GM21737 (cell line): ENCODE results near the gene PSMA7.

ENCODE experiments used
- ATAC-seq: cut with Tn5 transposase; IDR thresholded peaks from one replicate; pipeline ENCODE4 v1.9.1; 2021; ENCODE audit warnings: mild to moderate bottlenecking, moderate library complexity; ENCODE audit not compliant: unreplicated experiment

The PSMA7 gene

DNA sequence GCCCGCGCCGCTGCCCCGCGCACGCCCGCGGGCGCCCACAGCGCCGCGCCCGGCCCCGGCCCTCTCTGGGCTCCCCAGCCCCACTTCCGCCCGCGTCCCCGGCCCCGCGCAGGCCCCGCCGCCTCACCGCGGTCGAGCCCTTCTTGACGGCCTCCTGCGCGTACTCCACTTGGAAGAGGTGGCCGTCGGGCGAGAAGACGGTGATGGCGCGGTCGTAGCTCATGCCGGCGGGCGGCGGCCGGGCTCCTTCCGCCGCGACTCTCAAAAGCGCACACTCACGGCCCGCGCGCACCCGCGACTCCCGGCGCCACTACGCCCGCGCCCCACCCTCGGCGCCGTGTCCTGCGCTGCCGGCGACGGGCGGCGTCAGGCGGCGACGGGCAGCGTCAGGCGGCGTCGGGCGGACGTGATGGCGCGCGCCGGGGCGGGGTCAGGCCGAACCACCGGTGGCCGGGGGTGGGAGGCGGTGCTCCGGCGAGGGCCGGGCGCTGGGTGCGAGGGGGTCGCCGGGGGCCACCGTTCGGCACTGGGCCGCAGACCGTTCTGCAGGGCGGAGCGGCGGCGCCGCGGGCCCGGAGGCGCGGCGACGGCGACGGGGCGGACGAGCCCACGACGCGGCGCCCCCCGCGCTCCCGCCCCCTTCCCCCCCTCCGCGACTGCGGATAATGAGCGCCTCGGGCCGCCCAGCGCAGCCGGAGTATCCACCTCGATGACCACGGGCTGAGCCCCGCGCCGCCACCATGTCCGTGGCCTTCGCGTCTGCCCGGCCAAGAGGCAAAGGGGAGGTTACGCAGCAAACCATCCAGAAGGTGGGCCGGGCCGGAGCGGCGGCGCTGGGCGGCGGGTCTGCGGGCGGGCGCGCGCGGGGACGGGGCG lies at the start of gene PSMA7, which contains the start of gene SS18L1:
TSS of gene PSMA7 (minus strand) at position 314 of the 876 bp plus-strand sequence. CDS start at position 223, 91 bp downstream.
TSS of gene SS18L1 (plus strand) at position 689 of the 876 bp plus-strand sequence. CDS start at position 741, 52 bp downstream.
- ATAC-seq: peak; percentile 69

DNA sequence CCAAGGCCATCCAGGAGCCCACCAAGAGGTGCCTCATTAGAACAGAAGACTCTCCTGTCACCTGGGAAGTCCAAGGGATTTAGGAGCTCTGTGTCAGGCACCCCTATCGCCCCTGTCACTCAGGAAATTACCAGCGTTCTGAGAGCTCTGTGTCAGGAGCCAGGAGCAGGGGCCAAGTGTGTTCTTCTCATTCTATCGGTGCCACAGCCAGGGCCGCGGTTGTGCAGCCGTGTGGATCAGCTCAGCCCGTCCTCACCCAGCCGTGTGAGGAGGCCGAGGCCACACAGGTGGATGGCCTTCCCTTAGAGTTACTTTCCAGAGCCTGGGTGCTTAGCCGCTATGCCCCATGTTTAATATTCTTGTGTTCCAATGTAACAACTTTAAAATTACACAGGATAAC lies 49.4 kb upstream of the PSMA7 start:
- ATAC-seq: no peak

DNA sequence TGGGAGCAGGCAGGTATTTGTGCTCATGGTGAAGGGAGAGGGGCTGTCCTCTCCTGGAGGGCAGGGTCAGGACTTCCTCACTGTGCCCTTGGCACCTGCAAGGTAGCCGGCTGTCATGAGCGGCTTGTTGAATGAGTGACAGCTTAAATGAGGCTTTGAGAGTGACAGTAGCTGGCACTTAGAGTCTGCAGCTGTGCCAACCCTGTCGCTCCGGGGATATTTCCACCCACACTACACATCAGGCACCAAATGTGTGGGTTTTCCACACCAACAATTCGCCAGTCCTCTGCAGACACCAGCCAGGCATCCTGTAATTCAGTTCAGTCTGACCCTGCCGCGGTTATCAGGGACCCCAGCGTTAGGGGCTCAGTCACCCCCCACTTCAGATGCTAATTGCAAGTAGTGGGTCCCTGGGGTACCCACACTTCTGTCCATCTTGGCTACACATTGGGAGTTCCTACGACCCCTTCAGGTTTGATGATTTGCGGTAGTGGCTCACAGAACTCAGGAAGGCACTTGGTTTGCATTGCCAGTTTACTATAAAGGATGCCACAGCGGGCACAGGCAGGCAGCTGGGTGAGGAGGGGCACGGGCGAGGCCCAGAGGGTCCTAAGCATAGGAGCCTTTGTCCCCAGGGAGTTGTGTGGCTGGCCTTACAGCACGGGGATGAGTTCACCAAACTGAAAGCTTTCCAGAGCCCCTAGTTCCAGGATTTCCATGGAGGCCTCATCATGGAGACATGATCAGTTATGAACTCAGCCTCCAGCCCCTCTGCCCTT lies 48.8 kb upstream of the PSMA7 start:
- ATAC-seq: no peak

DNA sequence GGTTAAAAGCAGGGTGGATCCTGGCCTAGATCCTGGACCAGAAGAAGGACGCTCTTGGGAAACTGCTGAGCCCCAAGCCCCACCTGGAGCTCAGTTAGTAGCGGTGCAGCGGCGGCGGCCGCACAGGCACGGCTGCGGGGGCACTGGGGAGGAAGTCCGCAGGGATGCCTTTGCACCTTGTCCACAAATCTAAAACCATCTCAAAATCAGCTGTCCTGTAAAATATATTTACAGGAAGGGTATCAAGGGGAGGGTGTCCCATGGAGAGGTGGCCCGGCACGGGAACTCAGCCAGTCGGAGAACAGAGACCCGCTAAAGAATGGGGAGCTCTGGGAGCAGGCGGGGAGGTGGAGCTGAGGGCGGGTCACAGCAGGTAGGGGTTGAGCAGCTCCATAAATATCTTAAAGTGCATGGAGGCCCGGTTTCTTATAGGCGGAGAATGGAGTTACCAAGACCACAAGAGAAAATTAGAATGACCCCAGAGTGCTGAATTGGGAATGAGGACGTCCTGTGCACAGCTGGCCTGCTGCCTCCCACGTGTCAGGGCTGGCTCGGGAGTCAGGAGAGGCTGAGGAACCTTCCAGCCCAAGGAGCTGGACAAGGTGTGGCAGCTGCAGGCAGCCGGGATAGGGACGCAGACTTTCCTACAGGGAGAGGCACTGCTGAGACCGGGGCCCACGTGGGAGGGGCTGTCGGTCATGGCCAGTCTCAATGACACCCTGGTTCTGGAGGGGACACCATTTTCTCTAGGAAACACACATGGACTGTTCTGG lies 47.6 kb upstream of the PSMA7 start:
- no peak for ATAC-seq

DNA sequence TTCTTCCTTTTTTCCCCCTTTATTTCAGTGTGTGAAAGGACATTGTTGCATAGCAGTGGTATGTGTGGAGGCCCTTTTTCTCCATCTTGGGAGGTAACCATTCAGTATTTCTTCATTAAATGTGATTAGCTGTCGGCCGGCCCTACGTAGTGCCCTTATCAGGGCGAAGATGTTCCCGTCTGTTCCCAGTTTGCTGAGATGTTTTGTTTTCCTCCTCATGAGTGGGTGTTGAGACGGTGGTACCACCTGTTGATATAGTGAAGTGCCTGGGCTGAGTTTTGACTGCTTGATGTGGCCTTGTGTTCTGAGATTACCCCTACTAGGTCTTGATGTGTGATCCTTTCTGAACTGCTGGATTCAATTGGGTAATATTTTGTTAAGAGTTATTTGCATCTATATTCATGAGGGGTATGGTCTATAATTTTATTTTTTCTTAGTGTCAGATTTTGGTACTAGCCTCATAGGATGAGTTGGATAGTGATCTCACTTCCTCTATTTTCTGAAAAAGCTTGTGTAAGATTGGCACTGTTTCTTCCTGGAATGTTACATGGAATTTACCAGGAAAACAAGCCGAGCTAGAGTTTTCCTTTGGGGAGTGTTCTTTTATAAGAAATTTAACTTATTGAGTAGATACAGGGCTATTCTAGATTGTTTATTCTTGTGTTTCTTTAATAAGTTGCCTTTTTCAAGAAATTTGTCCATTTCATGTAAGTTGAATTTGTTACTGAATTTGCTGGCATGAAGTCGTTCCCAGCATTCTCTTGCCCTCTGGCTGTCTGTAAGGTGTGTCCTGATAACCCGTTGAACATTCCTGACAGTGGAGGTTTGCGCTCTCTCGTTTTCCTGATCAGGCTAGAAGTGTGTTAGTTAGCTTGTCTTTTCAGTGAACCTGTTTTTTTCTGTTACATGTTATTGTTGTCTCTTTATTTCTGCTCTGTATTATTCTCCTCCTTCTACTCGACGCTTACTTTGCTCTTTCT lies 44.0 kb upstream of the PSMA7 start:
- no peak for ATAC-seq

DNA sequence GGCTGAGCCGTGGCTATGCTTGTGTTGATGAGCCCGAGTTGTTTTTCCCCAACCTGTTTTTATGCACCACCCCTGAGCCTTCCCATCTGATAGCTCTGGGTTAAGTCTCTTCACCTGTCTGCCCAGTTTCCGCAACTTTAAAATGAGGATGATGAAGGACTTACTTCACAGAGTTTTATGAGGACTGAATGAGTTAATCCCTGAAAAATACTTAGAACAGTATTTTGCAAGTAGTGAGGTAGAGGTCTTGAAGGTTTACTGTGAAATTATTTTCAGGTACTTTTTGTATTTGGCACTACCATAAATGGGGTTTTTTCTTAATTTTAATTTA lies 42.9 kb upstream of the PSMA7 start:
- no peak for ATAC-seq

DNA sequence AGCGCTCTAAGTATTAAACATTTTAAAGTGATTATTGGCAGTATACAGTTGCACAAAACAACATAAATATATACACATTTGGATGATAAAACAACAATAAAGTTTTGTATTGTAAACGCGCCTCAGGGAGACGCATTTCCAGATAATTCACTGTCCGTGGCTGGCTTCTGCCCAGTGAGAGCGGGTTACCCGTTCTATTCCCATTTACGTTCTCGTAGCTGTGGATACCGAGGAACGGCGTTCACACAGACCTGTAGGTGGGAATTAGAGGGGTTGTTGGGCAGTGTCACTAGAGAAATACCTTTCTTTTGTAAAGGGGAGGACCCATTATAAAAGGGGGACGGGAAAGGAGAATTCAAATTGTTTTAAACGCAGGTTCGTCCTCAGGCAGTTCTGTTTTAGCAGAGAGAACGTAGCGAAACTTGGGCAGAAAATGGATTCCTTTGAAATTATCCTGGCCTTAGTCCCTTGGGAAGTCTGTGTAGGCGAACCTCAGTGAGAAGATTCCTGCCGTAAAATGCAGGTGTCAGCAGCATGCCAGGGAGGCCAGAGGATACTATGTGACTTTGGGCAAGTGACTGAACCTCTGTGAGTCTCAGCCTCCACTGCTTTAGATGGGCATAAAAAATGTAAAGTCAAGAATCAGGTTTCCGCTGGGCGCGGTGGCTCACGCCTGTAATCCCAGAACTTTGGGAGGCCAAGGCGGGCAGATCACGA lies 40.4 kb upstream of the PSMA7 start:
- ATAC-seq: no peak

DNA sequence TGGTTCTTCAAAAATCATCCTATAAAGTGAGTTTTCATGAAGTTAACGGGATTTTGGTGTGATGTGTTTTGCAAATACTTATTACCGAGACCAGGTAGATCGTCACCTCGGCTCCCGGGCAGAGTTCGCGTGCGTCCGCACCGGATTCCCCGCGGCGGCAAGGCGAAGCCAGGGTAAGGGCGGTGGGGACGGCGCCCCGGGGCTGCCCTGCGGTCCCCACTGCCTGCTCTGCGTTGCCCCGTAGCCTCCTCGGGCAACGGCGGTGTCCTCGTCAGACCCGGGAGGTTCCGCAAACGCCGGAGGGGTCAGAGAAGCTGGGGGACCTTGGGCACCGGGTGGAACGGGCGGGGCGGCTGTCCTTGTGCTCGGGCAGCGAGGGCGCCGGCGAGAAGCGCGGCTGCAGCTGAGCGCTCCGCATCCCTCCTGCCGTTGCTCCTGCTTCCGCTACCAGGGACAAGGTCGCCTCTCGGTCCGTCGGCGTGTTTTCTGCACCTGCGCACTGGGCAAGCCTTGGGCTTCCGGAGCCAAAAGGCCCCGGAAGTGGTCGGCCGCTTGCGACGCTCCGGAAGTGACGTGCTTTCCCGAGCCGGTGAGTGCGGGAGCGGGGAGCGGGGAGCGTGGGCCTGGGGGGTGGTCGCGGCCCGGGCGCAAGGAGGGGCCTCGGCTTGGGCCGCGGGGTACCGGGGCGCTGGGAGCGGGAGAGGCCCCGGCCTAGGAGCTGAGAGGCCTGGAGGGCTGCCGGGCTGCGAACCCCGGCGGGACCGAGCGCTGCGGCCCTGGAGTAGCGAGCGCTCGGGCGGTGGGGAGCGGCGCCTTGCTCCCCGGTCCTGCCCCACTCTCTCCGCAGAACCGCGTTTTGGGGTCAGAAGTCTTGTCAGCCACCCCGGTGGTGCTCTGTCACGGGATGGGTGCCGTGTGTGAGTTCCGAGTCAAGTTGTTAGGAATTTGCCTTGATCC lies 39.6 kb upstream of the PSMA7 start, which contains the start of gene MTG2:
TSS of gene MTG2 (plus strand) at position 560 of the 957 bp plus-strand sequence. CDS start 10,393 bp downstream, outside the sequence.
- ATAC-seq: peak; percentile 86

DNA sequence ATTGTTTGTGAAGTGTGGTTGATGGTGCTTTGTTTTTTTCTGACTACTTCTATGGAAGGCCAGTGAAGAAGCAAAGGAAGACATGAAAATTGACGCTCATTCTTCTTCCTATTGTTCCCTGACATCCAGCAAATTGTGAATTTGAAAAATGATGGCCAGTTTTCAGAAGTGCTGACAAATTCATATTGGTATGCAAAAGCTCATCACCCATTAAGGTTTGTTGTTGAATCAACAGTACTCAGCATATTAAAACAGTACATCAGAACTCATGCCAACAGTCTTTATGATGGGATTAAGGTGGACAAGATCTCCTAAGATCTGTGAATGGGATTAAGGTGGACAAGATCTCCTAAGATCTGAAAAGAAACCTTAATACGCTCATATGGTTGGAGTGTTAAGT lies 38.6 kb upstream of the PSMA7 start:
- no peak for ATAC-seq

DNA sequence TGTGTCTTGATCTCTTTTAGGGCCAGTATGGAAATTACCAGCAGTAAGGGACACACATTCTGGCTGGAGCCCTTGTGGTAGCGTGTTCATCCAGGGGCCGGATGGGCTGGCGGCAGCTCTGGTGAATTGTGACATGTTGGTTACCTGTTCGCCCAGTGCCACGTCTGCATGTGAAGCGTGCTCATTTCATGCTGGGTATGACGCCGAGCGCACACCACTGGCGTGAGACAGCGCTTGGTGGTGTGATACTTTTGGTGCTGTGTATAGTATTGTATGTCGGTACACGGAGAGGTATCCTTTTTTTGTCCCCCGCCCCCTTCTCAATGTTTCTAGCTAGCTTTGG lies 35.9 kb upstream of the PSMA7 start:
- no peak for ATAC-seq

DNA sequence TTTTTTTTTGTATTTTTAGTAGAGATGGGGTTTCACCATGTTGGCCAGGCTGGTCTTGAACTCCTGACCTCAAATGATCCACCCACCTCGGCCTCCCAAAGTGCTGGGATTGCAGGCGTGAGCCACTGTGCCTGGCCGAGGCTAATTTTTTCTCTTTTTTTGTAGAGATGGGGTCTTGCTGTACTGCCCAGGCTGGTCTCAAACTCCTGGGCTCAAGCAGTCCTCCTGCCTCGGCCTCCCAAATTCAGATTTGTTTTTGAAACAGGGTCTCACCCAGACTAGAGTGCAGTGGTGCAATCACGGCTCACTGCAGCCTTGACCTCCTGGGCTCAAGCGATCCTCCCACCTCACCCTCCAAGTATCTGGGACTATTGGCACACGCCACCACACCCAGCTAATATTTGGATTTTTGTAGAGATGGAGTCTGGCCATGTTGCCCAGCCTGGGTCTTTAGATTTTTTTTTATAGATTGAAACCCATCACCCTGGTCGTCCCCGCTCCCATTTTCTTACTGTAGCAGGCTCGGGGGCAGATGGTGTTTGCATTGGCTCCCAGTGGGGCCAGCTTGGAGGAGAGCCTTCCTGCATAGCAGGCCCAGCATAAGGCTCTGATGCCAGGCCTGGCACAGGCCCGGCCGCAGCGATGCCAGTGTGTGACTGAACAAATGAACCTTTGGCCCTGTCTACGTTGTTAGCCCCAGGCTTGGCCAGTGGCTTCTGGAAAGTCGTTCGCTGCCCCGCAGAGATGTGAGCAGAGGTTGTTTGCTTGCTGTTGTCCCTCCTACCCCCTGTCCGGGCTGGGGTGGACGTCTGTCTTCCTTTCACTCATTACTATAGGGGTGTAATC lies 35.3 kb upstream of the PSMA7 start:
- ATAC-seq: no peak

DNA sequence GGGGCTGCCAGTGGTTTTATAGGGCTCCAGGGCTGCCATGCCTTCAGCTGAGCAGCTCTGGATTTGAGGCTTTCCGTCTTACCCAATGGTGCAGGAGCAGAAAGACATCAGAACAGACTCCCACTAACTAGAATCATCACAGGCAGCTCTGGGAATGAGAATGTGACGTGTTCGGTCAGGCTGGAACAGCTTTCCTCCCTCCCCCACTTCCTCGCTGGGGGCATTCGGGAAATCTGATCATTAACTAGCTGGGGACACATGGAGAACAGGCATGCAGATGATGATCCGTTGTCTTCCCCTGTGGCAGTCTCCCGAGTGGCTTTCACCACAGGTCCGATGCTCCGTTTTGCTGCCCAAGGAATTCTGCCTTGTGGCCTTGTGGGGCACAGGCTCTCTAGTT lies 34.1 kb upstream of the PSMA7 start:
- ATAC-seq: no peak

DNA sequence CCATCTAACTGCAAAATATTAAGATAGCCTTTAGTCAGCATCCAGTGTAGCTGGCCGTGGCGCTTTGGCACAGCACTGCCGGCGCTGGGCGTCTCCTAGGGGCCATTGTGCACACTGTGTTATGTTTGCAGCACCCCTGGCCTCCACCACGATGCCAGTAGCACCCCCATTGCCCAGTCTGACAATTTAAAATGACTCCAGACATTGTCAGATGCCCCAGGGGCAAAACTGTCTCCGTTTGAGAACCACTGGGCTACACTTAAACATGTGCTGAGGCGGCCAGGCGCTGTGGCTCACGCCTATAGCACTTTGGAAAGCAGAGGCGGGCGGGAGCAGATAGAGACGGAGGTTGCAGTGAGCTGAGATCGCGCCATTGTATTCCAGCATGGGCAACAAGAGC lies 33.7 kb upstream of the PSMA7 start:
- no peak for ATAC-seq

DNA sequence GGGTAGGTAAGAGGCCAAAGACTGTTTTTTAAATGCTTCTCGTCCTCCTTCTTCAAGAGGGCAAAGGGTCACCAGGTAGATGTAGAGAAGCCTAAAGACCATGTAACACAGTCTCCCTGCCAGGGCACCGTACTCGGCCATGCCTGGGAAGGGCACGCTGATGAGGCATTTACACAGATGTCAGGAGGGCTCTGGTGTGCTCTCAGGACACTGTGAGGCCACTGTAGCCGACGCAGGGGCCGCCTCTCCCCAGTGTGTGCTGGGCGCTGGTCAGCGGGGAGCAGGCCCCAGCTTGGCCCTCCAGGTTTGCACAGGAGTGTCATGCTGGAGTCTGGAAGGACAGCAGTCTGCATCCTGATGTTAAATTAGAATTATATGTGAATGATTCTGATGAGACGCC lies 32.5 kb upstream of the PSMA7 start:
- no peak for ATAC-seq

DNA sequence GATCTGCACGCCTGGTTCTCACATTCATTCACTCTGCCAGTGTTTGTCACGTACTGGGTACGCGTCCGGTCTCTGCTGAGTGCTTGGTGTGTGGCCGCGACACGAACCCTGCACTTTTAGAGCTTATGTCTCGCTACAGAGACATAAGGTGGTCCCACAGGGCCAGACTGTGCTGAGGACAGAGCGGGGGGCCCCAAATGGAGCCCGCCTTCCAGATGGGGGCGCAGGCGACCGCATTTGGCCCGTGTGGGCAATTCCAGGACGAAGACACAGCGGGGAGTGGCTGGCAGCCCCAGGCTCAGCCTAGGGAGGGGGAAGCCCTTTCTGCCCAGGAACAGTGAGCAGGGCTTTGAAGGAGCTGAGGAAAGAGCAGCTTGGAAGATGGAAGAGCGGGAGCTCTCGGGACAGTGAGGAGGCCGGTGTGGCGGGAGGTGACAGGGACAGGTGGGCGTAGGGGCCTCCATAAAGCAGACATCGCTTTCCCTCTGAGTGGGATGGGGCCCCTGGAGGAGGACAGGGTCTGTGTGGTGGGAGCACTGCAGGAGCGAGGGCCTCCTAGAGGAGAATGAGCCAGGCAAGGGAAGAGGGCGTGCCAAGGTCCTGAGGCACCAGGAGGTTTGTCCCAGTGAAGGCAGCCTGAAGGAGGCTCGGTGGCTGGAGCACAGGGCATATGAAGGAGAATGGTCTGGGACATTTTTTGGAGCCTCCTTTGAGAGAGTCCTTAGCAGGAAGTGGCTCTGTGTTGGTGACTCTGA lies 31.9 kb upstream of the PSMA7 start:
- no peak for ATAC-seq

DNA sequence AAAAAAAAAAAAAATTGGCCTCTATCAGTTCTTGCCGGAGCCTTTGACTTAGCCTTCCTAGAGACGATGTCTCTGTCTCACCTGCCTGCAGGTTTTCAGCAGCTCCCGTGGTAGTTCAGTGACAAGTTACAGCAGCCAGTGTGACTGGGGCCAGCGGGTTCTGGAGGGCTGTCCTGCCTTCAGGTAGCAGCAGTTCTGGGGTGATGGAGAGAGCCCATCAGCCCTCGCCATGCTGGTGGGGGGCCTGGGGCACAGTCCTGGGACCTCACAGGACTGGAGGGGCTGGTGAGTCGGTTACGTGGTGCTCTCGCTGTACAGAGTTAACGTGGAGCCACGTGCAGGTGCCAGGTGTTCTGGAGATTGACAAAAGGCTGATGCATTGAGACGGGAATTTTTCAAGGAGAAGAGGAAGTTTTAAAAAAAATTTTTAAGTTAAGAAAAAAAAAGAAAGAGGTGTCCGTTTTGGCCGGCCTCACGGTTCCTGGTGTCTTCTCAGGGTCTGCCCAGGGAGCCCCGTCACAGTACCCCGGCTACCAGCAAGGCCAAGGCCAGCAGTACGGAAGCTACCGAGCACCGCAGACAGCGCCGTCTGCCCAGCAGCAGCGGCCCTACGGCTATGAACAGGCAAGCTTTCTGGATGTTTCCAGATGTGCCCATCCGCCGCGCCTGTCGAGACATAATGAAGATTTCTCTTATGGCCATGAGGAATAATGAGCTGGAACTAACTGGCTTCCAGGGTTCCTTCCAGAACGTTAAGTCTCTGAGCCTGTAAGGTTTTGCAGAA lies 31.0 kb upstream of the PSMA7 start:
- no peak for ATAC-seq
